Fibroblast of lung (primary cell): ENCODE results near the gene GINS1. TPM values are rescaled to one million over a fixed set of nuclear protein-coding genes. Genes with fewer than 3 reads are reported as not detected.

Source experiments
- DNase-seq, 2 donors: peaks; one replicate each; pipeline versions ENCODE4 v3.0.0 to v3.0.0-alpha.2; 2010; ENCODE audit warnings: low read depth in 2 of 2
- H2AFZ ChIP-seq: 2 replicates; pipeline ENCODE4 v1.5.1; 2012; ENCODE audit warnings: low read length, control low read depth, inconsistent platforms
- H3K27ac ChIP-seq: 2 replicates; pipeline ENCODE4 v1.5.1; 2011; ENCODE audit warnings: low read length, control low read depth; ENCODE audit not compliant: insufficient read depth
- H3K27me3 ChIP-seq: 2 replicates; pipeline ENCODE4 v1.5.1; 2011; ENCODE audit warnings: mild to moderate bottlenecking, low read length; ENCODE audit not compliant: control insufficient read depth, insufficient read depth
- H3K36me3 ChIP-seq: 2 replicates; pipeline ENCODE4 v1.5.1; 2011; ENCODE audit warnings: low read length; ENCODE audit not compliant: control insufficient read depth, insufficient read depth
- H3K4me1 ChIP-seq: 2 replicates; pipeline ENCODE4 v1.5.1; 2011; ENCODE audit warnings: low read length; ENCODE audit not compliant: control insufficient read depth, insufficient read depth; ENCODE audit errors: extremely low read depth
- H3K4me2 ChIP-seq: 2 replicates; pipeline ENCODE4 v1.5.1; 2011; ENCODE audit warnings: low read length, control low read depth; ENCODE audit not compliant: insufficient read depth; ENCODE audit errors: extremely low read depth
- H3K4me3 ChIP-seq, 4 experiments: fragments of 200-600 bp in 1 of 4; sonication (generic) in 1 of 4; replicated peaks in 1 of 4; 2 replicates each; pipeline ENCODE4 v1.5.1; 2011 to 2016; ENCODE audit warnings: low read length in 4 of 4, low read depth in 3 of 4, mild to moderate bottlenecking in 3 of 4, control low read depth in 2 of 4, inconsistent platforms in 1 of 4, mixed read lengths in 1 of 4; ENCODE audit not compliant: insufficient read depth in 1 of 4; ENCODE audit errors: control extremely low read depth in 1 of 4
- H3K79me2 ChIP-seq: 2 replicates; pipeline ENCODE4 v1.5.1; 2012; ENCODE audit warnings: mild to moderate bottlenecking, low read length, inconsistent platforms; ENCODE audit not compliant: control insufficient read depth, insufficient read depth
- H3K9ac ChIP-seq: 2 replicates; pipeline ENCODE4 v1.5.1; 2011; ENCODE audit warnings: mild to moderate bottlenecking, low read length, control low read depth; ENCODE audit not compliant: insufficient read depth
- H3K9me3 ChIP-seq: 2 replicates; pipeline ENCODE4 v1.5.1; 2012; ENCODE audit warnings: low read depth, low read length; ENCODE audit not compliant: control insufficient read depth, insufficient read depth
- H4K20me1 ChIP-seq: 2 replicates; pipeline ENCODE4 v1.5.1; 2011; ENCODE audit warnings: low read length; ENCODE audit not compliant: control insufficient read depth, insufficient read depth; ENCODE audit errors: extremely low read depth
- CTCF ChIP-seq, 2 donors: IDR thresholded peaks in 1 of 2; conservative IDR thresholded peaks in 1 of 2; 1 replicate in 1 of 2; 2 replicates in 1 of 2; pipeline ENCODE4 v1.5.1; 2011 to 2012; ENCODE audit warnings: low read length in 2 of 2, control low read depth in 1 of 2, inconsistent platforms in 1 of 2, low read depth in 1 of 2, mild to moderate bottlenecking in 1 of 2
- EZH2 ChIP-seq: IDR thresholded peaks from 2 replicates; pipeline ENCODE4 v1.5.1; 2012; ENCODE audit warnings: low read length, control low read depth, mild to moderate bottlenecking; ENCODE audit errors: missing control alignments
- polyA plus RNA-seq, 2 donors: library from polyadenylated mRNA; depleted of rRNA in 1 of 2; stranded (reverse) in 1 of 2; unstranded in 1 of 2; fragments of >200 nt; gene quantifications; 2 replicates each; pipeline ENCODE4 v1.2.1, GENCODE V29; 2011 to 2012; ENCODE audit warnings: missing spikeins in 1 of 2
- total RNA-seq: library from RNA; depleted of rRNA; stranded (reverse); fragments of >200 nt; gene quantifications from 2 replicates; pipeline ENCODE4 v1.2.1, GENCODE V29; 2014

Gene GINS1
- total and polyA plus RNA-seq, 2 donors (not counting 1 experiment from before 2014, with no cell fraction given), result 3.0 to 5.6 TPM

GRCh38 chr20:25493748-25494505 is 86.5 kb downstream of the GINS1 start:
- Histone ChIP-seq H3K36me3 (peaks cover under 1% of the 10 kb centered on the region), H3K4me1 (no peaks in the 10 kb centered on the region), H3K4me3 (no peak overlapping the region), H2AFZ (no peak overlapping the region), H3K27ac (no peak overlapping the region), H3K4me2 (no peak overlapping the region), H3K27me3 (no peaks in the 10 kb centered on the region), H3K79me2 (no peaks in the 10 kb centered on the region), H3K9ac (no peak overlapping the region), H3K9me3 (no peaks in the 10 kb centered on the region), H4K20me1 (no peaks in the 10 kb centered on the region)
- no peak for DNase-seq
- no peak for TF ChIP-seq EZH2
- TF ChIP-seq CTCF (conservative IDR thresholded peaks at IDR 0.05 in 1 of 2, IDR thresholded peaks at IDR 0.05 in 1 of 2; ENCODE audit: low read depth in 1 of 2, low read length in 2 of 2), result no peak

GRCh38 chr20:25494506-25495188 is 87.2 kb downstream of the GINS1 start:
- no peak for TF ChIP-seq EZH2
- TF ChIP-seq CTCF (conservative IDR thresholded peaks at IDR 0.05 in 1 of 2, IDR thresholded peaks at IDR 0.05 in 1 of 2; ENCODE audit: low read depth in 1 of 2, low read length in 2 of 2), result no peak
- no peak for DNase-seq
- Histone ChIP-seq H3K4me3 (no peak overlapping the region), H3K9me3 (no peaks in the 10 kb centered on the region), H3K27ac (no peak overlapping the region), H3K36me3 (no peaks in the 10 kb centered on the region), H4K20me1 (no peaks in the 10 kb centered on the region), H3K9ac (no peak overlapping the region), H3K27me3 (no peaks in the 10 kb centered on the region), H3K79me2 (no peaks in the 10 kb centered on the region), H3K4me1 (no peaks in the 10 kb centered on the region), H3K4me2 (no peak overlapping the region), H2AFZ (no peak overlapping the region)

- Histone ChIP-seq H3K4me3 (no peak overlapping the region), H3K27ac (no peak overlapping the region), H3K36me3 (no peaks in the 10 kb centered on the region), H4K20me1 (no peaks in the 10 kb centered on the region), H3K79me2 (no peaks in the 10 kb centered on the region), H3K9ac (no peak overlapping the region), H3K4me1 (no peaks in the 10 kb centered on the region), H3K4me2 (no peak overlapping the region), H3K27me3 (no peaks in the 10 kb centered on the region), H3K9me3 (no peaks in the 10 kb centered on the region), H2AFZ (no peak overlapping the region)
- no peak for DNase-seq
- TF ChIP-seq EZH2, result no peak
- no peak for TF ChIP-seq CTCF (conservative IDR thresholded peaks at IDR 0.05 in 1 of 2, IDR thresholded peaks at IDR 0.05 in 1 of 2; ENCODE audit: low read depth in 1 of 2, low read length in 2 of 2)
Observed at GRCh38 chr20:25495189-25495824, 87.8 kb downstream of the GINS1 start.
